NB4 (cell line): ENCODE results near the gene CNPY1.
A peak's percentile ranks its signal among the peaks of the same experiment; 100 is the strongest.

ENCODE experiments used
- DNase-seq: peaks from one replicate; pipeline ENCODE4 v3.0.0; 2010; ENCODE audit warnings: low read depth
- H3K4me3 ChIP-seq: one replicate; pipeline ENCODE4 v1.5.1; 2011; ENCODE audit warnings: mild to moderate bottlenecking, low read depth, low read length, moderate library complexity
- CTCF ChIP-seq: IDR thresholded peaks from one replicate; pipeline ENCODE4 v1.5.1; 2012; ENCODE audit warnings: low read depth, low read length
- MAX ChIP-seq: IDR thresholded peaks from 2 replicates; pipeline ENCODE4 v1.6.1; 2011; ENCODE audit warnings: low read depth, low read length
- MYC ChIP-seq: IDR thresholded peaks from 2 replicates; pipeline ENCODE4 v1.6.1; 2011; ENCODE audit warnings: low read depth, low read length
- POLR2A ChIP-seq: IDR thresholded peaks from 2 replicates; pipeline ENCODE4 v1.6.1; 2011; ENCODE audit warnings: mild to moderate bottlenecking; ENCODE audit not compliant: insufficient read length; ENCODE audit errors: extremely low read depth

The CNPY1 gene

GRCh38 chr7:155529346-155529745 is 17.0 kb downstream of the CNPY1 start:
- no peak overlapping the region for H3K4me3 ChIP-seq
- no peak for TF ChIP-seq MAX
- TF ChIP-seq POLR2A: no peak
- TF ChIP-seq MYC: no peak
- no peak for TF ChIP-seq CTCF
- DNase-seq: no peak

GRCh38 chr7:155527664-155528063 is 18.7 kb downstream of the CNPY1 start:
- H3K4me3 ChIP-seq: no peak overlapping the region
- no peak for TF ChIP-seq CTCF
- no peak for TF ChIP-seq MYC
- TF ChIP-seq MAX: no peak
- no peak for TF ChIP-seq POLR2A
- no peak for DNase-seq

- H3K4me3 ChIP-seq: no peak overlapping the region
- DNase-seq: no peak
- TF ChIP-seq MAX (no peak), CTCF (no peak), POLR2A (no peak), MYC (no peak)
Observed at GRCh38 chr7:155526225-155526624, 20.1 kb downstream of the CNPY1 start.

GRCh38 chr7:155524018-155524556 is 22.3 kb downstream of the CNPY1 start:
- no peak overlapping the region for H3K4me3 ChIP-seq
- DNase-seq: peak; percentile 18
- TF ChIP-seq MAX (no peak), CTCF (no peak), MYC (no peak), POLR2A (no peak)

GRCh38 chr7:155523168-155523675 is 23.1 kb downstream of the CNPY1 start:
- H3K4me3 ChIP-seq: no peak overlapping the region
- TF ChIP-seq MYC (no peak), CTCF (no peak), MAX (no peak), POLR2A (no peak)
- DNase-seq: no peak
